Activated T-cell treated with anti-CD3 and anti-CD28 coated beads, Interleukin-2, amount 50 U/mL, for 4 hours (primary cell): ENCODE results near the gene FOXP1. TPM values are rescaled to one million over a fixed set of nuclear protein-coding genes. Genes with fewer than 3 reads are reported as not detected.

Experiments
- ATAC-seq, 2 donors: fragments of 200-7000 bp; cut with Tn5 transposase; one replicate each; pipeline ENCODE4 v1.10.0; 2021
- DNase-seq: peaks from one replicate; pipeline ENCODE4 v3.0.0-alpha.2; 2020
- H3K27me3 Mint-ChIP-seq: one replicate; pipeline ENCODE4 v1.8.0; 2021; ENCODE audit warnings: low read depth, mixed read lengths
- H3K36me3 Mint-ChIP-seq: one replicate; pipeline ENCODE4 v1.8.0; 2022; ENCODE audit warnings: mixed read lengths; ENCODE audit not compliant: insufficient read depth
- H3K4me1 Mint-ChIP-seq: one replicate; pipeline ENCODE4 v1.8.0; 2021; ENCODE audit warnings: low read depth, mixed read lengths
- H3K4me3 Mint-ChIP-seq: one replicate; pipeline ENCODE4 v1.8.0; 2021; ENCODE audit warnings: mild to moderate bottlenecking, moderate library complexity, mixed read lengths
- H3K9me3 Mint-ChIP-seq: one replicate; pipeline ENCODE4 v1.8.0; 2021; ENCODE audit warnings: mixed read lengths
- total RNA-seq, 3 donors: library from RNA; stranded (reverse); gene quantifications; one replicate each; pipeline ENCODE4 v1.2.1, GENCODE V29; 2021

FOXP1 gene
- total RNA-seq, 3 donors from 2014 or later = 251 to 263 (median 256) TPM

DNA sequence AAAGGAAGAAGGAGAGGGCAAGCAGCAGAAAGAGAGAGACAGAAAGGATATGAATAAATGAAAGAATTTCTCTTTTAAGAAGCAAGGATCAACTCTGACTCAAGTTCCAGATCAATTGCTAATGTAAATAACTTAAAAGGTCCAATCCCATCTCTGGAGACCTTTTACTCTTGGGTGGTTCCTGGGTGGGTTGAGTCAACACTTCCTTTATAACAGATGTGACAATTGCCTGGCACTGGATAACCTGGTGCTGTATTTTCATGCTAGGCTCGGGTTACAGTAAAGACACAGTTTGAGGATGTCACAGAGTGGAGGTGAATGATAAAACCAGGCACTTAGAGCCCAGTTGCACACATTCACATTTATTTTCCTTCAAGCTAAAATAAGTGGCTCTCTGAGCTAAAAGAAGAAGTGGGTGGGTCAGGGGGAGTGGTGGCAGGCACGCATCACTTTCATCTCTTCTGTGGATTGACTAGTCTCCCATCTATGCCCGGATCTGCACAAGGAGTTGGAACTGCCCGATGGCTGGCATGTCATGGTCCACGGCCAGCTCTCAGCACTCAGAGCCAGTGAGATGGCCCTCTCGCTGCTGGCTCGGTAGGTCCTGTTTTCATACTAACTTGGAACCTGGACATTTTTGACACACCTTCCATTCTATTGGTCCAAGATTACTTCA is 465.8 kb downstream of the FOXP1 start:
- Mint-ChIP-seq H3K27me3 (no peaks in the 10 kb centered on the region), H3K9me3 (no peaks in the 10 kb centered on the region), H3K4me1 (peaks cover 84% of the 10 kb centered on the region), H3K4me3 (no peak overlapping the region), H3K36me3 (peaks cover 51% of the 10 kb centered on the region)
- DNase-seq = no peak
- ATAC-seq = peak; percentile 51 to 52

DNA sequence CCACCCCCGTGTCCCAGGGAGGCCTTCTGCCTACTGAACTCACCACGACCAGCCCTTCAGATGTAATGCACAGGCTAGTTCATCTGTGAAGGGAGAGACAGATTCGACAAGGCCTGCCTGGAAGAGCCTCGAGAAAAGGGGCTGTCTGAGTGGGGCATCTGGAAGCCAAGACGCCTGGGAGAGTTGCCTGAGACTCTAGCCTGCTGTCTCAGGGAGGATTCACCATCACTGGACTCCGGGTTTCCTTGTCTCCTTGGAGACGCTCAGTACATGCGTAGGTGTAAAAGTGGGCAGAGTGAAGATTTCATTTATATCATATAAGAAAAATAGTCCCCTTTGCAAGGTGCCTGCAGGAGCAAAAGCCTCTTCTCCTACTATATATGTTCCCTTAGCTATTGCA is 468.9 kb downstream of the FOXP1 start:
- peaks cover 64% of the 10 kb centered on the region for H3K36me3 Mint-ChIP-seq
- no peak for ATAC-seq
- no peak for DNase-seq
- no peak overlapping the region for H3K4me3 Mint-ChIP-seq
- no peaks in the 10 kb centered on the region for H3K27me3 Mint-ChIP-seq
- peaks cover 81% of the 10 kb centered on the region for H3K4me1 Mint-ChIP-seq
- H3K9me3 Mint-ChIP-seq = no peaks in the 10 kb centered on the region

DNA sequence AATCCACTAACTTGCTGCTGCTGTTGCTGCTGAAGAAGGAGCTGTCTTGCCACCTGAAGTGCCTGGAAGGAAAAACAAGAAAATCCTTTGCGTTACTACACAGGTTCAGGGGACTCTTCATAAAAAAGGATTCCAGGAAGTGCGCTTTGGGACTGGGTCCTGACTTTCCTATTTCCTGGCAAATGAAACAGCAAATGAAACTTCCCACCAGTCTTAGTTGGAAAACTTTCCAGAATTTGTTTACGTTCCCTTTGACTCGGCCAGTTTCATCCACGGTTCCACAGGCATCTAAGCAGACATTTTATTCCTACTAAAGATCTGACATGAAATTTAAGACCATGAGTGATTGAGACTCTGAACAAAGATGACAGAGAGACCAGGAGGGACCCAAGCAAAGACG is 471.0 kb downstream of the FOXP1 start:
- Mint-ChIP-seq H3K27me3 (no peaks in the 10 kb centered on the region), H3K4me1 (peaks cover 84% of the 10 kb centered on the region), H3K9me3 (no peaks in the 10 kb centered on the region), H3K36me3 (peaks cover 61% of the 10 kb centered on the region), H3K4me3 (no peak overlapping the region)
- no peak for DNase-seq
- no peak for ATAC-seq

DNA sequence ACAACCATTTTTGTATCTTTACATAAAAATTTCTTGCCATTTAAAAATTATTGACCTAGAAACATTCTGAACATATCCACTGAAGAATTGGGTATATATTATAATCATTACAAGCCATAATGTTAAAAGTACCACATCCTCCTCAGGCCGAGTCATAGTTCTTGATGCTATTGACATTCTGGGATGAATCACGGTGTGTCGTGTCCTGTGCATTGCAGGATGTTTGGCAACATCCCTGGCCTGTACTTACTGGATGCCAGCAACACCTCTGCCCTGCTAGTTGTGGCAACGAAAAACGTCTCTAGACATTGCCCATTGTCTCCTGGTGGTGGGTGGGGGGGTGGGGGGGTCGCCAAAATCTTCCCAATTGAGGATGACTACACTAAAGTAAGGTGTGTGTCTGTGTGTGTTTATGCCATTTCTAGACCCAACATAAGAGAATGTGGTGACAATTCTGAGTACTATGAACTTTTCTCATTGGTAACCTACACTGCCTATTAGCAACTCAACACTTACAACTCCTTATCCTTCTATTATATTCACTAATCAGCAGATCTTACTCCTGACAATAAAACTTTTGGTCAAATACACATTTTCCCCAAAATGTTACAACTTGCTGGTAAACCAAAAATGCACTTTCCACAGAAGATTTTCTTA is 471.6 kb downstream of the FOXP1 start:
- peak; percentile 78 to 83 for ATAC-seq
- H3K4me1 Mint-ChIP-seq = peaks cover 82% of the 10 kb centered on the region
- DNase-seq = peak; percentile 9
- H3K27me3 Mint-ChIP-seq = no peaks in the 10 kb centered on the region
- no peaks in the 10 kb centered on the region for H3K9me3 Mint-ChIP-seq
- no peak overlapping the region for H3K4me3 Mint-ChIP-seq
- H3K36me3 Mint-ChIP-seq = peaks cover 59% of the 10 kb centered on the region

DNA sequence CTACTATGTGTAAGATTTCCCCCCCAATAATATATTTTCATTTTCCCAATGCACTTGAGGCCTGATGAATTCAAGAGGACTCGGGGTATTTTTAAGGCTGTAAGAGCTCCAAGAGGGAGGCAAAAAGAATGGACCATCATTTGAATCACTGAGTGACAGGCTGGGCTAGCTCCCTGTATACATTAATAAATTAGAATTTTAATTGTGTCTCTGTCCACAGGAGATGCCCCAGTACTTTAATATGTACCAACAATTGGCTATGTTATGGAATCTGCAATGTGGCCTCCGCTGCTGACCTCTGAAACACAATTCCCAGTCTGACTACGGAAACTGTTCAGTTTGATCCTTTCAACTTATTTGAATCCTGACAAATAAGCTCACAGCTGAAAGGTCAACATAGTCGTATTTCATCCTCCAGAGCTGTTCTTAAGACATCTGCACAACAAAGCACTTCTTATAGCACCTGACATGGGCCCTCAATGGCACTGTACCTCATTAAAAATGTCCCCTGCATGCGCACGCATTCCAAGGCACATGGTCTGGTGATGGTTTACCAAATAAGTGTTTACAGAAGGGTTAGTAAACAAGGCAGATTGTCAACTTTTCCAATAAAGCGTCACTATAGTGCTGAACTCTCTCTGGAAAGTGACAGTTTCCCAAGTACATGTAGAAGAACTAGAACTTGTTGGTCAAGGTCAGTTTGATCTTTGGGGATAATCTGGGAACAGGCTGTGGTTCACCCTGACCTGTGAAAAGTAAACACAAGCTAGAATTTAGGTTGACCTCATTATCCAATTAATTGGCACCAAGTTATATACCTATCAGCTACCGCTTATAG is 472.9 kb downstream of the FOXP1 start:
- Mint-ChIP-seq H3K4me3 (peak overlapping the region; percentile 6), H3K9me3 (no peaks in the 10 kb centered on the region), H3K4me1 (peaks cover 80% of the 10 kb centered on the region), H3K36me3 (peaks cover 56% of the 10 kb centered on the region), H3K27me3 (no peaks in the 10 kb centered on the region)
- no peak for ATAC-seq
- DNase-seq = no peak

DNA sequence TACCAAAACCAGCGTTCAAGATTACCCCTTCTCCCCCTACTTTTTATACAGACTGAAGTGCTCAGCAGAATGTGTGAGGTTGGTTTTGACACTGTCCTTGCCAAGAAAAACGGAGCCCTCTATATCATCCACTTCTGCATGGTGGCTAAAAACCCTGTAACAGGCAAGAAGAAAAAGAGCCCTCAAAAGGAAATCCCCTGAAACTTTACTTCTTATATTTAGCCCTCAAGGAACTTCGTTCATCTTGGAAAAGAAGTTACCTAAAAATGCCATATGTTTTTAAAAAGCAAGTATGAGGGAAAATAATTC is 473.6 kb downstream of the FOXP1 start:
- peaks cover 62% of the 10 kb centered on the region for H3K36me3 Mint-ChIP-seq
- ATAC-seq = no peak
- H3K4me3 Mint-ChIP-seq = no peak overlapping the region

DNA sequence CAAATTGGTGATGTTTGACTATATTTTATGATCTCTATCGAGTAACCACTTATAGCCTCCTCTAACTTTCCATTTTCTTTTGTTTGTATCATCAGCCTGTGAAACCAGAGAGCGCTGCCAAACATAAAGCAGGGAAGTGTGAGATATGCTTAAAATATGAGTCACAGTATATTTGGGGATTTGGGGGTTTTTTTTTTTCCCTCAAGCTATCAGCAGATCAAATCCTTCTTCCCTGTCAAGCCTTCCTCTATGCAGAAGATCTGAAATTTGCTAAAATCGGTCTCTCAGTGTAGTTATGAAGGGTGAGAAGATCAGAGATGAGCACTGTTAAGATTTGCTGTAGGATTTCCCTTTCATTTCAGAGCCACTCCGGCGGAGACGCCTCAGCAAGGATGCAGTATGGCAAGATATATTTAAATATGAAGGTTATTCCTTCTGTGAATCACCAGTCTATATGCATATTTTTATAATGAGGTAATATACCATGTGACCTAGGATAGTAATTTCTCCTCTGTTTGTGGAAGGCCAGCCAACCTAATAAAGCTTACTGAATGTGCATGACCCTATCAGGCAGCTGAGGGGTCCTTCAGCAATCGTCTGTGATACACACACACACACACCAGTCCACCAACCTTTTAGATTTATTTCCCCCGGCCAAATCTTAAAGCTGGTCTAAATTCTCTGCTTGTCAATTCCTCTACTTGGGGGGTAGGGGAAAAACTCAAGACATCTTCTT is 474.1 kb downstream of the FOXP1 start:
- no peak for DNase-seq
- peaks cover 60% of the 10 kb centered on the region for H3K36me3 Mint-ChIP-seq
- peak; percentile 49 to 65 for ATAC-seq
- no peaks in the 10 kb centered on the region for H3K27me3 Mint-ChIP-seq
- H3K9me3 Mint-ChIP-seq = no peaks in the 10 kb centered on the region
- H3K4me1 Mint-ChIP-seq = peaks cover 84% of the 10 kb centered on the region
- peak overlapping the region; percentile 1 for H3K4me3 Mint-ChIP-seq

More for the DNA sequence above, 473.6 kb downstream of the FOXP1 start:
- Mint-ChIP-seq H3K4me1 (peaks cover 86% of the 10 kb centered on the region), H3K27me3 (no peaks in the 10 kb centered on the region), H3K9me3 (no peaks in the 10 kb centered on the region)
- no peak for DNase-seq

DNA sequence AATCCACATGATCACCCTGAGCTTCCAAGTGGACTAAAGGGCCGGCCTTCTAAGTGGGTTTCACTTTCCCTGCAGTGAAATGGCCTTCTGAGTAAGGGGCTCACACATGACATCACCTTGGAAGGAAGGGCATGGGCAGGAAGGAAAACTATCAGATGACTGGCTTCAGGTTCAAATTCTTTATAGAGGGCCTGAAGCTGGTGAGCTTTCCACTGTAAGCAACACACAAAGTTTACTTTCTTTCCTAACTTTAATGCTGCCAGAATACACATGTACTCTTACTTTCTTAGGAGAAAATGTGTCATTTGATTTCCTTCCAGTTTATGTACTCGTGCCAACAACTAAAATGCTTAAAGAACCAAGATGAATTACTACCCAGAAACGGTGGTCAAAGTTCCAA is 475.6 kb downstream of the FOXP1 start:
- DNase-seq = no peak
- H3K9me3 Mint-ChIP-seq = no peaks in the 10 kb centered on the region
- H3K27me3 Mint-ChIP-seq = no peaks in the 10 kb centered on the region
- H3K36me3 Mint-ChIP-seq = peaks cover 63% of the 10 kb centered on the region
- no peak for ATAC-seq
- no peak overlapping the region for H3K4me3 Mint-ChIP-seq
- peaks cover 91% of the 10 kb centered on the region for H3K4me1 Mint-ChIP-seq

DNA sequence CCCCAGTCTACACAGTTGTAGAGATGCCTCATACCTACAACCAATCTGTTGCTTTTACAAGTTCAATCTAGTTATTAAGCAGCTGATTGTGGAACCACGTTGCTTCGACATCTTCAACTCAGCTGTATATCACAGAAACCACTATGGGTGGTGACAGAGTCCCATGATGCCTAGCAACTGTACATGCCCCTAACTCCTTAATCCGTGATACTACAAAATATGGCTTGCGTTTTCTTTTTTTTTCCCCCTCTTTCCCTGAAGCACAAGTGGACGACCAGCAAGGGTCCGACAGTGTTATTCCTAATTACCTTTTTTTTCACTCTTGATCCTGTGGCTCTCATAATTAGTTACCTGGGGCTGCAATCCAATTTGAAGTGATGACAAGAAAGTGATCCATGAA is 478.6 kb downstream of the FOXP1 start:
- no peak for ATAC-seq
- no peaks in the 10 kb centered on the region for H3K27me3 Mint-ChIP-seq
- no peak overlapping the region for H3K4me3 Mint-ChIP-seq
- peaks cover 59% of the 10 kb centered on the region for H3K36me3 Mint-ChIP-seq
- no peak for DNase-seq
- H3K4me1 Mint-ChIP-seq = peaks cover 92% of the 10 kb centered on the region
- no peaks in the 10 kb centered on the region for H3K9me3 Mint-ChIP-seq

DNA sequence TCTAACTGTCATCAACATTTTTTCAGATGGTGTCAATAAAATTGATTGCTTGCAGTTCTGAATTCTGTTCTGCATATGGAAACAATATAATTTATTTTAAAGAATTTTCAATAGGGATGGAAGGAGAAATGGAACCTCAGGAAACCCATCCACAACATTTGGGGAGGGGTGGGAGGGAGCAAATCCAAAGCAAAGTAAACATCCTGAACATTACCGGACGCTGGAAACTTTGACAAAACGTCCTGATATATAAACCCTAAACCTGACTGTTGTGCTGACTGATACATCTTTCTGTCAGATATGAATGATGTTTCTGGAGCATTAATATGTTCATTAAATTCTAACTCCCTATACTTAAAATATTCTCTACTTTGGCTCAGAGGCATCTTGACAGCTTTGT is 479.0 kb downstream of the FOXP1 start:
- Mint-ChIP-seq H3K27me3 (no peaks in the 10 kb centered on the region), H3K9me3 (no peaks in the 10 kb centered on the region), H3K36me3 (peaks cover 59% of the 10 kb centered on the region), H3K4me1 (peaks cover 92% of the 10 kb centered on the region), H3K4me3 (no peak overlapping the region)
- DNase-seq (no peak), ATAC-seq (no peak)

DNA sequence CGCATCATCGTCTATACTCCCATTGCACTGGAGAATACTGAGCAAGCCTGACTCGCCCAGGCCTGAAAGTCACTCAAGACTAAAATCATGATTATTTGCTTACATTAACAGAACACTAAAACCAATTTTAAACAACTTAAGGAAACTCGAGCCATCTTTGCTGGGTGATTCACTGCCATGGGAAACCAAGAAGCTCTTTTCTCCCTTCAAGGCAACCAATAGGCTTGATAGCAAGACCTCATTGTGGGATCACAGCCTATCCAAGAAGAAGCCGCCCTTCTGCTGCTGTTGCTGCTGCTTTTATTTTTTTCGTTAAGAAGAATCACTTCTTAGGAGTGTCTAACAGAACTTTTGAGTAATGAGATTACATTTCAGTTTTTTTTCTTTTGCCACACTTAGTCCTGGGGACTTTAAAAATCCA is 479.4 kb downstream of the FOXP1 start:
- no peak for DNase-seq
- H3K36me3 Mint-ChIP-seq = peaks cover 55% of the 10 kb centered on the region
- no peaks in the 10 kb centered on the region for H3K27me3 Mint-ChIP-seq
- H3K4me1 Mint-ChIP-seq = peaks cover 92% of the 10 kb centered on the region
- H3K9me3 Mint-ChIP-seq = no peaks in the 10 kb centered on the region
- H3K4me3 Mint-ChIP-seq = no peak overlapping the region
- peak; percentile 28 to 35 for ATAC-seq

DNA sequence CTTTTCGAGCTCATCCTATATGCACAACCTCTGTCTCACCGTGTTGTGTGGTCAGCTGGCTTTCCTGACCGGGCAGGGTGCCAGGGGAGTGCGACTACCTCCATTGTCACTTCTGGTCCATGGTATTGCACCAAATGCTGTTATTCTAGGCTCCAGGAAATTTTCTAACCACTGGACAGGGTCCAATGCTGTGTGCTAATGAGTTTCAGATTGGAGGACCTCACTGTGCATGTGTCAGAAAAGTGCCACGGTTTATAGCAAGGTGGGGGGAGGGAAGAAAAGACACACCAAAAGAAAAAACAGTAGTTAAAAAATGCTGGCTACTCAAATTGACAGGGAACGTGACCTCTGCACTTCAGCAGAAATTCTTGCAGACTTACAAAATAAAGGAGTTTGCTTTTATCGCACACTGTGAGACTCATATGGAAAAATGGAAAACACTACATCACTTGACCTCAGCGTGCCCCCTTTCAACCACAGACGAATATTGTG is 480.1 kb downstream of the FOXP1 start:
- H3K27me3 Mint-ChIP-seq = no peaks in the 10 kb centered on the region
- no peak overlapping the region for H3K4me3 Mint-ChIP-seq
- no peaks in the 10 kb centered on the region for H3K9me3 Mint-ChIP-seq
- DNase-seq (no peak), ATAC-seq (no peak)
- peaks cover 48% of the 10 kb centered on the region for H3K36me3 Mint-ChIP-seq
- H3K4me1 Mint-ChIP-seq = peaks cover 88% of the 10 kb centered on the region

DNA sequence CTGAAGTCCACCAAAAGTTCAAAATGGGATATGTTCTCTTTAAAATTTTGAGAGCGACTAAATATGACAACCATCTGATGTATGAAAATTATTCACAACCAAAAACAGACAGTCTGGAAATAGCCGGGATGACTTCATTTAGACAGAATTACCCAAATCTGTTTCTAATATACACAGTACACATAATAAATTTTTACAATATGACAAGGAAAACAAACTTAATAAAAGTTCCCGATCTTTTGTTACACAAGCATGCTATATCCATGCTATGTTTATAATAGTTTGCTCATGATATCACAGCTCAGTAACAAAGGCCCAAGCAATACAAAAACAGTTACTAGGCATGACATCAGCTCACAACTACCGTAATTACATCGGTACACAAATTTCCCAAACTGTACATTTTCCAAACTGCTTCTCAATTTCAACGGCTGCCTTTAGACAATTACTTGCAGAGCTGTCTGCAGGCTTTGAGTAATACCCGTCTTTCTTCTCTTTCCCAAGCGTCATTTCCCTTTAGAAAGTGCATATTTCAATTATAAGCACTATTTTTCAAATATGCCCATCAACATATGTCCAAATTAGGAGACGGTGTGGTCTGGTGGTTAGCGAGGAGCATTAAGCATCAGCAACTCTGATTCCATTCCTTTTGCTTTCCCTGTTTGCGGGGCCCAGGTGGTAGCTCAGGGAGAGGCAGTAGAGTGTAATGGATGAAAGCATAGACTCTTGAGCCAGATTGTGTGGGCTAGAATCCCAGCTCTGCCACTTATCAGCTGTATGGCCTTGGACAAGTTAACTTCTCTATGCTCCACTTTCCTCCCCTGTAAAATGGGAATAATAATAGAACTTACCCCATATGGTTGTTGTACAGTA is 481.2 kb downstream of the FOXP1 start:
- Mint-ChIP-seq H3K36me3 (peaks cover 47% of the 10 kb centered on the region), H3K4me1 (peaks cover 86% of the 10 kb centered on the region), H3K4me3 (peak overlapping the region; percentile 52), H3K9me3 (no peaks in the 10 kb centered on the region), H3K27me3 (no peaks in the 10 kb centered on the region)
- DNase-seq = no peak
- no peak for ATAC-seq
